ENCODE measurements around the gene CDC73. TPM values are rescaled to one million over a fixed set of nuclear protein-coding genes. Genes with fewer than 3 reads are reported as not detected.

The CDC73 gene
- total and polyA plus RNA-seq, 2 of the 13 experiments (the other 11 are each of a cell fraction or from before 2014, with no cell fraction given): 20.2 to 26.3 TPM

DNA sequence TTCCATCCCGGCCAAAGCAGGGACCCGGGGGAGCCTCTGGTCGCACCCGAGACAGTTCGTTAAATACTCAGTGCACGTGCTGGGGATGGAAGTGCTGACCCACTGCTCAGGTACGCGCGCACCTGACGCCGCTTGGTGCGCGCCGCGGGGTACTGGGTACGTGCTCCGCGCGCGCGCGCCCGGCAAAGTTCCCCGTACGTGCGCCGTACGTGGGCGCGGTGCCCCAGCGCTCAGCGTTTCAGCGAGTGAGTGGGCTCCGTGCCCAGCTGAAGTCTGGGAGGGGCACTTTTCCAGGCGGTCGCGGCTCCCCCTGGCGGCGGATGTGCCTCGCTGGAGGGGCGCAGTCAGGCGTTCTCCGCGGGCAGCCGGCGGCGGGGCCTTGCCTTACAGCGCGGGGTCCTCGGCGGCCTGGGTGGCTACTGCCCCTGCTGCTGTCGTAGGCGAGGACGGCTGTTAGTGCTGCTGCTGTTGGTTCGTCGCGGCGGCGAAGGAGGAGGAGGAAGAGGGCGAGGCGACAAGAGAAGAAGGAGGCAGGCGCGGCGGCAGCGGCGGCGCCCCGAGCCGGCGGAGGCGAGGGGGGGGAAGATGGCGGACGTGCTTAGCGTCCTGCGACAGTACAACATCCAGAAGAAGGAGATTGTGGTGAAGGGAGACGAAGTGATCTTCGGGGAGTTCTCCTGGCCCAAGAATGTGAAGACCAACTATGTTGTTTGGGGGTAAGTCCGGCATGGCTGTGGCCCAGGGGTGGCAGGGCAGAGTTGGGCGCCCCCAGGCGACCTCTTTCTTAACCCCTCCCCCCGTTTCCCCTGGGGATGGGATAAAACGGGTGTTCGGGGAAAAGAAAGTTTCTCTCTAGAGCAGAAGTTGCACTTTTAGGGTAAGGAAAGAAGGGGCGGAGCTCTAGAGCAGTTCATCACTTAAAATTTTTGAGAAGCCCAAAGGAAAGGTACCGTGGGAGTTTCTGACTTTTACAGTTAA, at the start of gene CDC73 (continued):
- TF ChIP-seq ETV6 (CRISPR knock-in tag; conservative IDR thresholded peaks at IDR 0.05) (peak; percentile 76; the same call in 1 of the 2 replicates), ISL2 (CRISPR knock-in tag; IDR thresholded peaks at IDR 0.05) (peak; percentile 91), HMGA1 (CRISPR knock-in tag; conservative IDR thresholded peaks at IDR 0.05) (no peak), ZNF878 (CRISPR knock-in tag; IDR thresholded peaks at IDR 0.05) (peak; percentile 80; the same call in 1 of the 2 replicates), MYNN (CRISPR knock-in tag; IDR thresholded peaks at IDR 0.05; ENCODE audit: low read depth) (peak; percentile 86; the same call in 1 of the 2 replicates), ZNF337 (CRISPR knock-in tag; IDR thresholded peaks at IDR 0.05; ENCODE audit: borderline replicate concordance, low read depth) (no peak), HDAC1 (CRISPR knock-in tag; IDR thresholded peaks at IDR 0.05) (peak; percentile 90), IRX3 (CRISPR knock-in tag; IDR thresholded peaks at IDR 0.05; ENCODE audit: borderline replicate concordance, low read depth) (peak; percentile 75; the same call in 1 of the 2 replicates), CBX5 (CRISPR knock-in tag; IDR thresholded peaks at IDR 0.05; ENCODE audit: borderline replicate concordance) (peak; percentile 86; the same call in 1 of the 2 replicates), SMARCC2 (IDR thresholded peaks at IDR 0.05) (no peak), ZSCAN21 (CRISPR knock-in tag; IDR thresholded peaks at IDR 0.05; ENCODE audit: borderline replicate concordance) (peak; percentile 92; the same call in 1 of the 2 replicates), NFE2L1 (CRISPR knock-in tag; IDR thresholded peaks at IDR 0.05; ENCODE audit: borderline replicate concordance) (no peak), ZNF138 (CRISPR knock-in tag; IDR thresholded peaks at IDR 0.05; ENCODE audit: low read depth) (peak; percentile 52; the same call in 1 of the 2 replicates), TBL1XR1 (IDR thresholded peaks at IDR 0.05; ENCODE audit: borderline replicate concordance, low read length, partially characterized antibody) (no peak), ZNF263 (CRISPR knock-in tag; IDR thresholded peaks at IDR 0.05) (peak; percentile 60), FOSL2 (CRISPR knock-in tag; IDR thresholded peaks at IDR 0.05) (peak; percentile 77)
- TF ChIP-seq, protein P1, sequence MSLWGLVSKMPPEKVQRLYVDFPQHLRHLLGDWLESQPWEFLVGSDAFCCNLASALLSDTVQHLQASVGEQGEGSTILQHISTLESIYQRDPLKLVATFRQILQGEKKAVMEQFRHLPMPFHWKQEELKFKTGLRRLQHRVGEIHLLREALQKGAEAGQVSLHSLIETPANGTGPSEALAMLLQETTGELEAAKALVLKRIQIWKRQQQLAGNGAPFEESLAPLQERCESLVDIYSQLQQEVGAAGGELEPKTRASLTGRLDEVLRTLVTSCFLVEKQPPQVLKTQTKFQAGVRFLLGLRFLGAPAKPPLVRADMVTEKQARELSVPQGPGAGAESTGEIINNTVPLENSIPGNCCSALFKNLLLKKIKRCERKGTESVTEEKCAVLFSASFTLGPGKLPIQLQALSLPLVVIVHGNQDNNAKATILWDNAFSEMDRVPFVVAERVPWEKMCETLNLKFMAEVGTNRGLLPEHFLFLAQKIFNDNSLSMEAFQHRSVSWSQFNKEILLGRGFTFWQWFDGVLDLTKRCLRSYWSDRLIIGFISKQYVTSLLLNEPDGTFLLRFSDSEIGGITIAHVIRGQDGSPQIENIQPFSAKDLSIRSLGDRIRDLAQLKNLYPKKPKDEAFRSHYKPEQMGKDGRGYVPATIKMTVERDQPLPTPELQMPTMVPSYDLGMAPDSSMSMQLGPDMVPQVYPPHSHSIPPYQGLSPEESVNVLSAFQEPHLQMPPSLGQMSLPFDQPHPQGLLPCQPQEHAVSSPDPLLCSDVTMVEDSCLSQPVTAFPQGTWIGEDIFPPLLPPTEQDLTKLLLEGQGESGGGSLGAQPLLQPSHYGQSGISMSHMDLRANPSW (CRISPR knock-in tag; IDR thresholded peaks at IDR 0.05; ENCODE audit: borderline replicate concordance): peak; percentile 69; the same call in 1 of the 2 replicates
- TF ChIP-seq, protein P2, sequence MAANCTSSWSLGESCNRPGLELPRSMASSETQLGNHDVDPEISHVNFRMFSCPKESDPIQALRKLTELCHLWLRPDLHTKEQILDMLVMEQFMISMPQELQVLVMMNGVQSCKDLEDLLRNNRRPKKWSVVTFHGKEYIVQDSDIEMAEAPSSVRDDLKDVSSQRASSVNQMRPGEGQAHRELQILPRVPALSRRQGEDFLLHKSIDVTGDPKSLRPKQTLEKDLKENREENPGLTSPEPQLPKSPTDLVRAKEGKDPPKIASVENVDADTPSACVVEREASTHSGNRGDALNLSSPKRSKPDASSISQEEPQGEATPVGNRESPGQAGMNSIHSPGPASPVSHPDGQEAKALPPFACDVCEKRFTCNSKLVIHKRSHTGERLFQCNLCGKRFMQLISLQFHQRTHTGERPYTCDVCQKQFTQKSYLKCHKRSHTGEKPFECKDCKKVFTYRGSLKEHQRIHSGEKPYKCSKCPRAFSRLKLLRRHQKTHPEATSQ (CRISPR knock-in tag; IDR thresholded peaks at IDR 0.05; ENCODE audit: borderline replicate concordance): peak; percentile 98
- TF ChIP-seq, protein P3, sequence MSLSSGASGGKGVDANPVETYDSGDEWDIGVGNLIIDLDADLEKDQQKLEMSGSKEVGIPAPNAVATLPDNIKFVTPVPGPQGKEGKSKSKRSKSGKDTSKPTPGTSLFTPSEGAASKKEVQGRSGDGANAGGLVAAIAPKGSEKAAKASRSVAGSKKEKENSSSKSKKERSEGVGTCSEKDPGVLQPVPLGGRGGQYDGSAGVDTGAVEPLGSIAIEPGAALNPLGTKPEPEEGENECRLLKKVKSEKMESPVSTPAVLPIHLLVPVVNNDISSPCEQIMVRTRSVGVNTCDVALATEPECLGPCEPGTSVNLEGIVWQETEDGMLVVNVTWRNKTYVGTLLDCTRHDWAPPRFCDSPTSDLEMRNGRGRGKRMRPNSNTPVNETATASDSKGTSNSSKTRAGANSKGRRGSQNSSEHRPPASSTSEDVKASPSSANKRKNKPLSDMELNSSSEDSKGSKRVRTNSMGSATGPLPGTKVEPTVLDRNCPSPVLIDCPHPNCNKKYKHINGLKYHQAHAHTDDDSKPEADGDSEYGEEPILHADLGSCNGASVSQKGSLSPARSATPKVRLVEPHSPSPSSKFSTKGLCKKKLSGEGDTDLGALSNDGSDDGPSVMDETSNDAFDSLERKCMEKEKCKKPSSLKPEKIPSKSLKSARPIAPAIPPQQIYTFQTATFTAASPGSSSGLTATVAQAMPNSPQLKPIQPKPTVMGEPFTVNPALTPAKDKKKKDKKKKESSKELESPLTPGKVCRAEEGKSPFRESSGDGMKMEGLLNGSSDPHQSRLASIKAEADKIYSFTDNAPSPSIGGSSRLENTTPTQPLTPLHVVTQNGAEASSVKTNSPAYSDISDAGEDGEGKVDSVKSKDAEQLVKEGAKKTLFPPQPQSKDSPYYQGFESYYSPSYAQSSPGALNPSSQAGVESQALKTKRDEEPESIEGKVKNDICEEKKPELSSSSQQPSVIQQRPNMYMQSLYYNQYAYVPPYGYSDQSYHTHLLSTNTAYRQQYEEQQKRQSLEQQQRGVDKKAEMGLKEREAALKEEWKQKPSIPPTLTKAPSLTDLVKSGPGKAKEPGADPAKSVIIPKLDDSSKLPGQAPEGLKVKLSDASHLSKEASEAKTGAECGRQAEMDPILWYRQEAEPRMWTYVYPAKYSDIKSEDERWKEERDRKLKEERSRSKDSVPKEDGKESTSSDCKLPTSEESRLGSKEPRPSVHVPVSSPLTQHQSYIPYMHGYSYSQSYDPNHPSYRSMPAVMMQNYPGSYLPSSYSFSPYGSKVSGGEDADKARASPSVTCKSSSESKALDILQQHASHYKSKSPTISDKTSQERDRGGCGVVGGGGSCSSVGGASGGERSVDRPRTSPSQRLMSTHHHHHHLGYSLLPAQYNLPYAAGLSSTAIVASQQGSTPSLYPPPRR (CRISPR knock-in tag; IDR thresholded peaks at IDR 0.05; ENCODE audit: borderline replicate concordance): peak; percentile 77; the same call in 1 of the 2 replicates

Measured in HepG2 (cell line).